Uterus (tissue), 4 donors: Measurements from ENCODE around the gene FAM13C. TPM values are rescaled to one million over a fixed set of nuclear protein-coding genes. Genes with fewer than 3 reads are reported as not detected.

ENCODE experiments used
- DNase-seq, 2 donors: peaks; one replicate each; pipeline ENCODE4 v3.0.0-alpha.2; 2019 to 2020
- H3K27ac ChIP-seq, 2 donors: fragments of 200-600 bp; sonication (generic); 1 replicate in 1 of 2; 2 replicates in 1 of 2; pipeline ENCODE4 v1.5.1; 2016 to 2018
- H3K27me3 ChIP-seq, 2 donors: fragments of 200-600 bp; sonication (generic); one replicate each; pipeline ENCODE4 v1.5.1; 2018 to 2019; ENCODE audit warnings: control low read depth in 1 of 2
- H3K36me3 ChIP-seq, 2 donors: fragments of 200-600 bp; sonication (generic); one replicate each; pipeline ENCODE4 v1.5.1; 2019; ENCODE audit warnings: control low read depth in 1 of 2
- H3K4me1 ChIP-seq, 2 donors: fragments of 200-600 bp; sonication (generic); one replicate each; pipeline ENCODE4 v1.5.1; 2018 to 2019; ENCODE audit warnings: control low read depth in 1 of 2
- H3K4me3 ChIP-seq, 2 donors: fragments of 200-600 bp; sonication (generic); 1 replicate in 1 of 2; 2 replicates in 1 of 2; pipeline ENCODE4 v1.5.1; 2018 to 2019; ENCODE audit warnings: mild to moderate bottlenecking in 1 of 2
- H3K9me3 ChIP-seq, 2 donors: fragments of 200-600 bp; sonication (generic); one replicate each; pipeline ENCODE4 v1.5.1; 2019; ENCODE audit warnings: control low read depth in 1 of 2
- POLR2A ChIP-seq, 2 donors: fragments of 450-650 bp; IDR thresholded peaks; one replicate each; pipeline ENCODE4 v1.6.1; 2016; ENCODE audit warnings: antibody characterized with exemption in 2 of 2, mild to moderate bottlenecking in 1 of 2, moderate library complexity in 1 of 2
- intact Hi-C: fragments of 100-400 bp; cut with DNase I; formaldehyde crosslinking; loops from one replicate; pipeline ENCODE4 v1.15.1; 2023; ENCODE audit warnings: low total_unique reads
- total RNA-seq, 4 donors: library from RNA; depleted of rRNA in 3 of 4; stranded (reverse); fragments of >200 nt in 3 of 4; gene quantifications; one replicate each; pipeline versions ENCODE4 v1.1.0 to v1.2.4, GENCODE V29; 2014 to 2023
- TF ChIP-seq, protein P1 (sequence below), 4 experiments: fragments of 200-600 bp in 2 of 4; fragments of 450-650 bp in 2 of 4; sonication (generic) in 2 of 4; IDR thresholded peaks; one replicate each; pipeline ENCODE4 v1.5.1; 2016 to 2019; ENCODE audit warnings: antibody characterized with exemption in 4 of 4, mild to moderate bottlenecking in 2 of 4, moderate library complexity in 1 of 4
- donor health status: DM: yes; HTN: yes; CAD: no.

Gene FAM13C
- total RNA-seq, 4 donors from 2014 or later = 18.7 to 29.2 (median 23.2) TPM

DNA sequence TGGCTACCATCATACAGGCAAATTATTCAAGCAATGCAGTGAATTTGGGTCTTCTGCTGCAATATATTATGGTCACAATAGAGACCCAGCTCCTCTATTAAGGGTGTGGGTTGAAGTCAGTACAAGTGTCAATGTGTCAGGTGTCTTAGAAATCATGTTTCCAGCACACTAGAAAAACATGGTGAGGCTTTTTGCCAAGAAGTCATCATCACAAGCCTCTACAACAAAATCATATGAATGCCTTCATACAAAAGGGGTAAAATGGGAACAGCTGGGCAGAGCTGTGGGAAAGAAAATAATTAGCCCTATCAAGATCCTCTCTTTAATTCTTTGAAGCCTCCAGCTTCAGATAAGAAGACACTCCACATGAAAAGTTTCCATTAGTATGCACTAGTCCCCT lies 37.2 kb downstream of the FAM13C start:
- Histone ChIP-seq H3K4me3 (no peak overlapping the region), H3K27me3 (no peaks in the 10 kb centered on the region), H3K36me3 (no peaks in the 10 kb centered on the region), H3K9me3 (no peaks in the 10 kb centered on the region), H3K27ac (no peak overlapping the region), H3K4me1 (no peaks in the 10 kb centered on the region)
- intact Hi-C loops = no loop called here
- TF ChIP-seq, protein P1, sequence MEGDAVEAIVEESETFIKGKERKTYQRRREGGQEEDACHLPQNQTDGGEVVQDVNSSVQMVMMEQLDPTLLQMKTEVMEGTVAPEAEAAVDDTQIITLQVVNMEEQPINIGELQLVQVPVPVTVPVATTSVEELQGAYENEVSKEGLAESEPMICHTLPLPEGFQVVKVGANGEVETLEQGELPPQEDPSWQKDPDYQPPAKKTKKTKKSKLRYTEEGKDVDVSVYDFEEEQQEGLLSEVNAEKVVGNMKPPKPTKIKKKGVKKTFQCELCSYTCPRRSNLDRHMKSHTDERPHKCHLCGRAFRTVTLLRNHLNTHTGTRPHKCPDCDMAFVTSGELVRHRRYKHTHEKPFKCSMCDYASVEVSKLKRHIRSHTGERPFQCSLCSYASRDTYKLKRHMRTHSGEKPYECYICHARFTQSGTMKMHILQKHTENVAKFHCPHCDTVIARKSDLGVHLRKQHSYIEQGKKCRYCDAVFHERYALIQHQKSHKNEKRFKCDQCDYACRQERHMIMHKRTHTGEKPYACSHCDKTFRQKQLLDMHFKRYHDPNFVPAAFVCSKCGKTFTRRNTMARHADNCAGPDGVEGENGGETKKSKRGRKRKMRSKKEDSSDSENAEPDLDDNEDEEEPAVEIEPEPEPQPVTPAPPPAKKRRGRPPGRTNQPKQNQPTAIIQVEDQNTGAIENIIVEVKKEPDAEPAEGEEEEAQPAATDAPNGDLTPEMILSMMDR (IDR thresholded peaks at IDR 0.05) = no peak
- TF ChIP-seq POLR2A (IDR thresholded peaks at IDR 0.05) = no peak
- DNase-seq = no peak

DNA sequence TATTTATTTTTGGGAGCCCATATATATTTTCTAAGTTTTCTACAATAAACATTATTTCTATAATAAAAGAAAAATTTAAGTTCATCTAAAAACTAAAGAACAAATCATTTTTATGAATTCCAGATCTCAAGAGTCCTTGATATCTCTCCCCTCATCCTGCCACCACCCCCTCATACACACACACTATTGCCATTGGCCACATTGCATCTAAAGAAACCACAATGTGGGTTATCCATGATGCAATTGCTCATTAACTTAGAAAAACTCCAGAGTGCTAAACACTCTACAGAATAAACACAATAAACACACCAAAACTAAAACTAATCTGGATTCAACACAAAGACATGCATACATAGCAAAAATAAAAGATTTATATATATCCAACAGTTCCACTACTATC lies 37.8 kb downstream of the FAM13C start:
- Histone ChIP-seq H3K4me3 (no peak overlapping the region), H3K27me3 (no peaks in the 10 kb centered on the region), H3K9me3 (no peaks in the 10 kb centered on the region), H3K27ac (no peak overlapping the region), H3K36me3 (no peaks in the 10 kb centered on the region), H3K4me1 (no peaks in the 10 kb centered on the region)
- no peak for TF ChIP-seq POLR2A (IDR thresholded peaks at IDR 0.05)
- TF ChIP-seq, protein P1 (IDR thresholded peaks at IDR 0.05) = no peak
- no peak for DNase-seq
- intact Hi-C loops = no loop called here

DNA sequence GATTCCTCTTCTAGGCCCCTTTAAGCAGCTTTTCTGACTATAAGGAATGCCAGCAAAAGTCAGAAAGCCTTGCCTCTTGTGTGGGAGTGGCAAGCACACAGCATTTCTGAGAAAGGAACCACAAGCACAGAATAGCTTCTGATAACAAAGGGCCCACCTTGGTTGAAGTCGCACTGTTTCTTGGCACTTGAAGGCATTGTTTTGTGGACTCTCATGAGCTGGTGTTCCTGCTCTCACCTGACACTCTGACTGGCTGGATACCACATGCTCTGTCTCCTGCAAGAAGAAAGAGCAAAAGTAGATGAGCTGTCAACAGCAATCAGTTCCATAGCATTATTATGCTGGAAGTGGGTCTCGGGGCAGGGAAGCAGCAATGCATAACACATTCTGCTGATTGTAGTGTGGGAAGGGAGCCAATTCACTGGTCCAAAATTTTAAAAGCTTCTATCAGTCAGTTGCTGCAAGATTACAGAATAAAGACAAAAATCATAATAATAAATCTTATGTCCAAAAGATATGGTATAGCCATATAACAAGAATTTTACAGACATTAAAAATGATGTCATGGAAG lies 38.4 kb downstream of the FAM13C start:
- no peak for DNase-seq
- TF ChIP-seq, protein P1 (IDR thresholded peaks at IDR 0.05) = no peak
- intact Hi-C loops = no loop called here
- Histone ChIP-seq H3K27me3 (no peaks in the 10 kb centered on the region), H3K9me3 (no peaks in the 10 kb centered on the region), H3K4me3 (no peak overlapping the region), H3K4me1 (no peaks in the 10 kb centered on the region), H3K36me3 (no peaks in the 10 kb centered on the region), H3K27ac (no peak overlapping the region)

DNA sequence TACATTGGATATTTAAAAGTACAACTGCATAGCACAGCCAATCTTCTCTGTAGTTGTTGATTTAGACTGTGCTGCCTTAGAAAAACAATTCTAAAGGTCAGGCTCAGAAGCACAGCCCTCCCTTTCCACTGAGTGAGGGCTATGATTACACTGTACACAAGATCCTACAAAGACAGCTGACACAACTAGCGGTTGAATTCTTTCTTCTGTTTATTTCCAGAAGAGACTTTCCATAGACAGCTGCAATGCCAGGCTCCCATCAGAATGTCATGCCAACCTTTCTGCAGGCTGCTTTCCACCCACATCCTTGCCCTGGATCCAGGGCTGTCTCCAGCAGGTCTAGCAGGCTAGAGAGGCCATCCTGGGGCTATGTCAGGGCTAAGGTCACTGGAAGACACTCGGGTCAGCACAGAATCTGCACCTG lies 39.3 kb downstream of the FAM13C start:
- no peak for DNase-seq
- Histone ChIP-seq H3K27me3 (no peaks in the 10 kb centered on the region), H3K27ac (no peak overlapping the region), H3K9me3 (no peaks in the 10 kb centered on the region), H3K36me3 (no peaks in the 10 kb centered on the region), H3K4me3 (no peak overlapping the region), H3K4me1 (no peaks in the 10 kb centered on the region)
- intact Hi-C loops = no loop called here
- TF ChIP-seq POLR2A (IDR thresholded peaks at IDR 0.05) = no peak
- TF ChIP-seq, protein P1 (IDR thresholded peaks at IDR 0.05) = no peak

DNA sequence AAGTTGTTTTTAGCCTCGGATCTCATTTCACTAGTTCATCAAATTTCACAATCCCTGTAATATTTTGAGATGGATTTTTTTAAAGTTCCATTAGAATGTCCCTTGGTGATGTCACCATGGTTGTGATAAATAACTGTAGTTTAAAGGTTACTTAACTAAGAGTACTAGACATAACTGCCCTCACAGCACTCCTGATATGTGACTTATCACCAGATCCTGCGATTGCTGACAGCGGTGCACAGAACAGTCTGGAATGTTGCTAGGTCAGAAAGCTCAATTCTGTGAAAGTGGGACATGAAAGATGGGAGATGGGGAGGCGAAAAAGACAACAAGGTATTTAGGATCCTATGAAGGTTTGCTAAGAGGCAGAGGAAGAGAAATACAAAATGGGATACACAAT lies 40.2 kb downstream of the FAM13C start:
- Histone ChIP-seq H3K27me3 (no peaks in the 10 kb centered on the region), H3K36me3 (no peaks in the 10 kb centered on the region), H3K4me1 (no peaks in the 10 kb centered on the region), H3K27ac (no peak overlapping the region), H3K9me3 (no peaks in the 10 kb centered on the region), H3K4me3 (no peak overlapping the region)
- intact Hi-C loops = no loop called here
- no peak for TF ChIP-seq POLR2A (IDR thresholded peaks at IDR 0.05)
- TF ChIP-seq, protein P1 (IDR thresholded peaks at IDR 0.05) = no peak
- no peak for DNase-seq
